Left renal pelvis (tissue), 4 donors: ENCODE measurements around the gene CPTP. TPM values are rescaled to one million over a fixed set of nuclear protein-coding genes. Genes with fewer than 3 reads are reported as not detected.

Experiments
- DNase-seq, 4 donors: peaks; one replicate each; pipeline ENCODE4 v3.0.0-alpha.2; 2013; ENCODE audit warnings: low read depth in 4 of 4, low spot score in 3 of 4
- polyA plus RNA-seq, 4 donors: library from polyadenylated mRNA; unstranded; fragments of 120-200 nt; gene quantifications; one replicate each; pipeline ENCODE4 v1.2.1, GENCODE V29; 2013; ENCODE audit not compliant: insufficient read length in 4 of 4

The CPTP gene
- polyA plus RNA-seq, 4 donors = 10.3 to 19.5 (median 13.2) TPM

DNA sequence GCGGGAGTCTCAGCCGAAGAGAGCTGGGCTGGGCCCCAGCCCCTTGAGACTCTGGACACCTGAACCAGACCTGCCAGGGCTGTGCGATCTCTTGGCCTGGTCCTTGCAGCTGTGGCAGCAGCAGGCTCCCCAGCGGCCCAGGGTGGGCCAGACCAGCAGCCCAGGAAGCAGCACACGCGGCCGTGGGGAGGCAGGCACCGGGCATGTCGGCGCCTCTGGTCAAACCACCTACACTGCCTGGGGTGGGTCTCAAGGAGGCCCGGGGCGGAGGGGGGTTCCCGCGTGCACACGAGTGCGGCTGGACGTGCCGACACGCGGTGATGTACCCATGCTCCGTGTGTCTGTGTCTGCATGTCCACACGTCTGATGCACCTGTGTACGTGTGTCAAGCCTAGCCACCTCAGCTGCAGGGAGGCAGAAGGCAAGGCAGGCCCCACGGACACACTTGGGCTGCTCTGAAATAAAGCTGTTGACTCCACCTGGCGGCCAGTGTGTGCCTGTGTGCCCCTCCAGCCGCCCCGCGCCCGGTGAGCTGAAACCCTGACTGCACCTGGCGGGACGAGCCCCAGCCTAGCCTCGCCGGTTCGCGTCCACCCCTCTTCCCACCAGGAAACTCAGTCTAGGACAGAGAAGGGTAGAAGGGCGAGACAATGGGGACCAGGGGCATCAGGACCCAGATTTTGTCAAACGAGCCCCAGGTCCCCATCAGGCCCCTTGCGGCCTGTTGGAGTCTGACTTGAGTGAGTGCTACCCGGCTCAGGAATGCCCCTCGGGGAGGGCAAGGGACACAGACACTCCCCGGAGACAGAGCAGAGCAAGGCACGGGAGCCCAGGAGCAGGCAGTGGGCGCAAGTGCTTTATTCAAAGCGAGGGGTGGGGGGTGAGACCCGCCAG, 32.8 kb upstream of the CPTP start:
- DNase-seq = peak in 2 of 4 donors; percentile 55 to 62

DNA sequence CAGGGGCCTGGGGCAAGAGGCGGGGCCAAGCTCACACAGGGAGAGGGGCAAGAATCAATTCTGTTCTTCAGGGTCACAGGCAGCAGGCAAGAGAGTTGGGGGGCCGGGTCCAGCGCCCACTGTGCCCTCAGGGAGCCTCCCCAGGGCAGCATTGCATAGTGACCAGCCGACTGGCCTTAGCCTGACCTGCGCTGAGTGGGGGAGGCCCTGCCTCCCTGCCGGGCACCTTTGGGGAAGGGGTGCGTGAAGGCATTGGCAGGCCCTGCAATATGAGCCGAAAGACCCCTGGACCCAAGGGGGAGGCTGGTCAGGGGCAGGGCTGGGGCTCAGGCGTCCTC, 32.2 kb upstream of the CPTP start:
- DNase-seq = no peak

DNA sequence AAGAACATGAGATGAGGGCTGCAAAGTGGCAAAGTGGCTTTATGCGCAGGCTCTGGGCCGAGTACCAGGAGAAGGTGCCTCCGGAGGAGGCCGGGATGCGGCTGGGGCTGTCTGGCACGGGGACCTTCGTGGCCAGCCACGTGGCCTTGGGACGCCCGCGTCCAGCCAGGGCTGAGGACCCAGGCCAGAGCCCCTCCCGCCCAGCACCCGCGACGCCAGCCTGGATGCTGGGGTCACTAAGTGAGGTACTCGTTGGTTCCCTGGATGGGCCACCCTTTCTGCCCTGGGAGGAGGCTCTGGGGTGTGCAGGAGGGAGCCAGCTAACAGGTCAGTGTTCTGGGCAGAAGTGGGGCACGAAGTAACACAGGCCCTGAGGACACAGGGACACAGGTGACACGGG, 31.8 kb upstream of the CPTP start:
- DNase-seq = no peak

DNA sequence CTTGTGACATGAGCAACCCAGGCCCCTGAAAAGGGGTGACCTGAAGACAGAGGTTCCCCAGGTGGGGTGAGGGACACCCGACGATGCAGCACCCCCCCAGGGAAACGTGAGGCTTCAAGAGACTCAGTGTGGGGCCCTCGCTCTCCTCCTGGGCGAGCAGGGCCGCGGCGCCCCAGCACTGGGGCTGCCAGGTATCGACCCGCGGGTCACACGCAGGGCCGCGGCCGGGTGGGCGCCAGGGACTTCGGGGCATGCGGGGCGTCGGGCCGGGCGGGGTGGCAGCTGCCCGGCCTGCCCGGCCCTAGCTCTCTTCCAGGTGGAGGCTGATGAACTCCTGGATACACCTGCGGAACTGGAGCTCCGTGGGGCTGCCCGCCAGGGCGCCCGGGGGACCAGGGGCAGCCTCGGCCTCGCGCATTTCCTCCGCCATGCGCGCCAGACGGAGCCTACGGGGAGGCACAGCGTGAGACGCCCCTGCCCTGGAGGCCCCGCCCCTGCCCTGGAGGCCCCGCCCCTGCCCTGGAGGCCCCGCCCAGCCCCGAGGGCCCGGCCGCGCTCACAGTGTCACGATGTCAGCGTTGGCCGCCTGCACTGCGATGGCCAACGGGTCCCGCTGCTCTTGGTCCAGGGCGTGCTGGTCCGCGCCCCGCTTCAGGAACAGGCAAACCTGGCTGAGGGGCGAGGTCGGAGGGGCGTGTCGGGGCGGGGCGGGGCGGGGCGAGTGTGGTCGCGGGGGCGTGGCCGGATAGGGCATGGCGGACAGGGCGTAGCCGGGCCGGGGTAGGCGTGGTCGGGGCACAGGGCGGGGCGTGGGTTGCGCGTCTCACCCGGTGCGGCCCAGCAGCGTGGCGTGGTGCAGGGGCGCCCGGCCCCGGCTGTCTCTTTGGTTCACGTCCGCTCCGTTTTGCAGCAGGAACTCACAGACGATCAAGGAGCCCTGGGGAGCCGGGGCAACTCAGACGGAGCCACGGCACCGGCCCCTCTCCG, 31.0 kb upstream of the CPTP start:
- no peak for DNase-seq

DNA sequence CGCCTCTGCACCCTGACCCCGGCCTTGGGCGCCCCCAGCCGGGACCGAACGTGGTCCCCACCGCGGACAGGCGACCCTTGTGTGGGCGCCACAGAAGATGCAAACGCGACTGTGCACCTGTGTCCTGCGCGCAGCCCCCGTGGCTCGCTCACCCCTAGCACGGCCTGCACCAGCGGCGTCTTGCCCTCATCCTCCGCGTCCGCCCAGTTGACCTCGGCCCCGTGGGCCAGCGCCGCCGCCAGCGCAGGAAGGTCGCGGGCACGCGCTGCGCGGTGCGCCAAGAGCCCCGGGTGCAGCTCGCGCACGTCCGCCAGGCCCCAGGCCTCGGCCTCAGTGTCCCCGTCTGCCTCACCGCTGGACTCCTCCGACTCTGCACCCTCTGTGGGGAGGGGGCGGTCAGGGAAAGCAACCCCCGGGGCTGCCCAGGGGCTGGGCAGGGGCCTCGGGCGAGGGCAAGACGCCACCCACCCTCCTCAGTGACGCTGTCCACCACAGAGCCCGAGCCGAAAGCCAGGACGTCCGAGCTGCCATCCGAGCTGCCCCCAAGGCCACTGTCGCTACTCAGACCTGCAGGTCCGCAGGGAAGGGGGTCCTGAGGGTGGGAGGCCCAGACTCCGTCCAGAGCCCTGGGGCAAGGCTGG, 30.2 kb upstream of the CPTP start:
- no peak for DNase-seq

DNA sequence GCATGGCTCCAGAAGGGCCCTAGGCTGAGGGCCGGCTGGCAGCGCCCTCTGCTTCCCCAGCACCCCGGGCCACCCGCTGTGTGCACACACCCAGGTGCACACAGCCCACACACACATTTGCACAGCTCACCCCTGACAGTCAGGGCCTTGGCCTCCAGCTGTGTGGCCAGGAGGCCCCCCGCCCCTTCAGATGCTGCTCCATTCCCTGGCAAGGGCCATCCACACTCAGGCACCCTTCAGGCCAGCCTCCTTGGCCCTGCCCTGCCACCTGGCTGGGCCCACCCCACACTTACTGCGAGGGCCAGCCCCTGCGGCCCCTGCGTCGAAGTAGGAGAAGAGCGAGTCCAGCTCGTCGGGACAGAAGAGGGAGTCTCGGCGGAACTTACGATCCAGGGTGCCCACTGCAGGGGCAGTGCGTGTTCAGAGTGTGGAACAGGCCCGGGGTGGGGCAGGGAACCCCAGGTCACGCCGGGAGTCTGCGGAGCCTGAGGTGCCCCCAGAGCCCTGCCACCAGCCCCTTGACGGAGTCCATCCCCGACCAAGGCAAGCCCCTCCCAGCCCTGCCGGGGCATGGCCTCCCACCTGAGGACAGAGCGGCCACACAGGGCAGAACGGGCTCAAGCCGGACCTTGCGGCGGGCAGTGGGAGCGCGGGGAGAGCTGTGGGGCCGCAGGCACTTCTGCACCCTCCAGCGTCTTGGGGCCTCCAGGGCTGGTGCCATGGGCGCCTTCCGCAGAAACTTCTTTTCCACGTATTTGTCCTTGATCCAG, 29.3 kb upstream of the CPTP start:
- DNase-seq = no peak

DNA sequence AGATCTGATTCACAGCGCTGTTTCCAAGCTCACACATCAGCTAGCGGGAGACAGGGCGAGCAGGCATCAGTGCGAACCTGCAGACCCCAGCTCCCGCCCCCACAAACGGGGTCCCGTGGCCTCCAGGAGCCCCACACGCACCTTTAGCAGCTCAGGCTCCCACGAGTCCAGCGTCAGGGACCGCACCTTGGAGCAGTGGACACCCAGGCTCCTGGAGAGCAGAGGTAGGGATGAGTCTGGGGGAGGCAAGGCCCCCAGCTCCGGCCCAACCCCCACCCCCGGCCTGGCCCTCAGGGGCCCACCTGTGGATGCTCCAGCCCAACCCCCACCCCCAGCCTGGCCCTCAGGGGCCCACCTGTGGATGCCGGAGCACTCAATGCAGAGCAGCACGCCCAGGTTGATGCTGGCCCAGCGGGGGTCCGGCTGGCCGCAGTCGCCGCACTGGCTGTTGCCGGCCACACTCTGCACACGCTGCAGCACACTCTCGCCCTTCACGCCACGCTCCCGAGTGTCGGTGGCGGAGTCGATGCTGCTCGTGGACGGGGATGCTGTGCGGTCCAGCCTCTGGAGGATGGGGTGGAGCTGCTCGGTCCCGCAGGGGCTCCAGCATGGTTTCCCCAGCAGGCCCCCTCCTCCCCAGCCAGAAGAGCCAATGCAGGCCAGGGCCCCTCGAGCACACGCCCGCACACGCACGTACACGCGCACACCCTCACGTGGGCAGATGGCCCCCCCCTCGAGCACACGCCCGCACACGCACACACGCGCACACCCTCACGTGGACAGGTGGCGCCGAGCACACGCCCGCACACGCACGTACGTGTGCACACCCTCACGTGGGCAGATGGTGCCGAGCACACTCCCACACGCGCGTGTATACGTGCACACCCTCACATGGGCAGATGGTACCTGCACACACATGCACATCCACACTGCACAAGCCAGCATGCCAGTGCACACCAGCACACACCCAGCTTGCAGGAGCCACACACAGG, 28.2 kb upstream of the CPTP start:
- DNase-seq = no peak

DNA sequence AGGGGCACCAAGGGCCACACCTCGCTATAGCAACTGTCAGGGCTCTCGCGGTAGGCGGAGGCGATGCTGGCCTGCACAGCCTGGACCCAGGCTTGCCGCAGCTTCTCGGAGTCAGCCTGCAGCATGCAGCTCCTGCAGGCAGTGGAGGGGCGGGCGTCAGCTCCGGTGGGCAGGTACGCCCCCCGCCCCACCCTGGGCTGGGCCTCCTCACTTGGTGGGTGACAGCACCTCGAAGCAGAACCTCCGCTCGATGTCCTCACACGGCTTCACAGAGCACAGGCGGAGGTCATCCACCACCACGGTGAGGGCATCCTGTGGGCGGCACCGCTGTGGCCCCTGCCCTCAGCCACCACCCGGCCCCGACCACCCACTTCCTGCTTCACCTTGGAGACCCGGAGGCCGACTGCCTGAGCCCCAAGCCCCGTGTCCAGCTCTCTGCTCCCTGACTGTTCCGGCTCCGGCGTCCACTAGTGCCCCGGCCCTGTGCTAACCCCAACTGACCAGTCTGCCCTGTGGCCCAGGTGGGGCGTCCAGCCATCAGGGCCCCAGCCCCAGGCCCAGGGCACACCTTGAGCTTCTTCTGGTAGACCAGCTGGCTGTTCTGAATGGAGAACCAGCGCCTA, 26.7 kb upstream of the CPTP start:
- no peak for DNase-seq

DNA sequence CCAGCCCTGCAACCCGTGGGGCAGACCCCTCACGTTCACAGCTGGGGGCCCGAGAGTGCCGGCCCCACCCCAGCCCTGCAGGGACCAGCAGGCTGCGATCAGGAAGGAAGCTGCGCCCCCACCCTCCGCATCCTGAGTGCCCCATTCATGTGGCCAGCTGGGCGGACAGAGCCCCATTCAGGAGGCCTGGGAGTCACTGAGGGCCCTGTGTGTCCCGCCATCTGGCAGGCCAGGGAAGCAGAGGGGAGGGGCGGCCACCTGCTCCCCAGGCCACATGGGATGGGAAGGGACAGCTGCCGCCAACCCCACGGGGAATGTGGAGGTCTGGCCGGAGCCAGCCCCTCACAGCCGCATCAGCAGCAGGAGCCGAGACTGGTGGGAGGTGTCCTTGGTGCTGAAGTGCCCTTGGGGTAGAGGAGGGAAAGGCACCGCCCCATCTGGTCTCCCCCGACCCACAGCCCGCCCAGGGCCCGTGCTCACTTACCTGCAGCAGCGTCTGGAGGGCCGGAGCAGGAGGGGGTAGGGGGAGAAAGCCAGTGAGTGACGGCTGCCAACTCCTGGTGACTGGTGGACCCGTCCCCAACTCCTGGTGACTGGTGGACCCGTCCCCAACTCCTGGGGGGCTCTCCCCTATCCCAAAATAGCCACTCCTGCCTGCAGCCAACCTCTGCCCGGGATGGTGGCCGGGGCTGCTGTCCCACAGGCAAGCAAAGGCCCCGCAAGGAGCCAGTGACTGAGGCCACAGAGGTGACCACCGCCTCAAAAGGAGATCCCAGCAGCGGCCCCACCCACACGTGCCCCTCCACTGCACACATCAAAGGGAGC, 25.5 kb upstream of the CPTP start:
- DNase-seq = no peak

DNA sequence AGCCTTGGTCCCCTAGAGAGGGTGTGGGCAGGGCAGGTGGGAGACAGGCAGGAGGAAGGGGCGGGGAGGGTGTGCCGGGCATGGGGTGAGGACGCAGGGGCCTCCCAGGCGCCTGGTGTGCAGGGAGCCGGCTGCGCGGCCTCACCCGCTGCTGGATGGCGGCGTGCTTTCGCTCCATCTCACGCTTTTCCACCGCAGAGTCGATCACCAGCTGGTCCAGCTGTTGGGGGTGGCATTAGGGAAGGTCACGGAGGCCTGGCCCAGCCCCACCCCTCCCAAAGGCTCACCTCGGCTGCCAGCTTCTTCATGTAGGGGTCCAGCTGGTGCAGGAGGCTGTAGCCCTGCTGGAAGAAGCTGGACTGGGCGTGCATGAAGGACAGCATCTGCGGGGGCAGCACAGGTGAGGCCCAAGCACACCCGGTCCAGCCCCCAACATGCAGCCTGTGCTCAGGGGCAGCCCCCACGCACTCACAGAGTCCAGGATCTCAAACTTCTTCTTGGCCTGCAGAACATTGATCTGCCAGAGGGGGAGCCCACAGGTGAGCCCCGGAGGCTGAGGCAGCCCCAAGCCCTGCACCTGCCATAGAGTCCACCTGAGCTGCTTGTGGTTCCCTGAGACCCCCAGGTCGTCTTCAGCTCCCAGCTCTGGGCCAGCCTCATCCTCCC, 24.8 kb upstream of the CPTP start:
- DNase-seq = no peak

DNA sequence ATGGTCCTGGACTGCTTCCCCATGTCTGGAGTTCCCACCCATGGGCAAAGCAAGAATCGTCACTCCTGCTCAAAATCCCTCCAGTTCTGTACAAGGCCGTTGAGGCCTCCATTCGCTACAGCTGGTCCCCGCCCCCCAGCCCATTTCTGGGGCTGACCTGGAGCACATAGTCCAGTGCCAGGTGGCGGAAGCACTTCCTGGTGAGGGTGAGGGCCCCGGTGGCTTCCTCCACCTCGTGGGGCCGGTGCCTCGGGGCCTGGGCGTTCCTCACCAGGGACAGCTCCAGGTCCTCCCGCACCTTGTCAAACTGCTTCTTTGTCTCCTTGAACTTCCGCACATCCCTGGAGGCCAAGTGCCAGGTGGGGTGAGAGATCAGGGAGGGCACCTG, 24.3 kb upstream of the CPTP start:
- DNase-seq = no peak

DNA sequence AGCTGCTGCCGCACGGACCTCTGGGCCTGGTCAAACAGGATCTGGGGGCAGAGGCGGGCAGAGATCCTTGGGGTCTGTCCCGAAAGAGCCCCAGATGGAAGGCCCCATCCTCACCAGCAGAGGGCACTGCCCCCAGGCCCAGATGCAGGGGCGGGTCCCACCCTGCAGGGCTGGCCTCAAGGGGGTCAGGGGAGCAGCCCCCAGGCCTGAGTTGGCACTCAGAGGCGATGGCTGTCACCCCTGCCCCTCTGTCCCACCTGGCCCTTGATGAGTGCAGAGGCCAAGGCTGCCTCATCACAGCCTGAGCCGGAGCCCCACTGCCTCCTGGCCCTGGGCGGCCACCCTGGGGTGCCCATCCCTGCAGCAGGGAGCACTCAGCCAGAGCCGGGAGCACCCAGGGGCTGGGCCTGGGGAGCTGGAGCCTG, 22.6 kb upstream of the CPTP start:
- no peak for DNase-seq

DNA sequence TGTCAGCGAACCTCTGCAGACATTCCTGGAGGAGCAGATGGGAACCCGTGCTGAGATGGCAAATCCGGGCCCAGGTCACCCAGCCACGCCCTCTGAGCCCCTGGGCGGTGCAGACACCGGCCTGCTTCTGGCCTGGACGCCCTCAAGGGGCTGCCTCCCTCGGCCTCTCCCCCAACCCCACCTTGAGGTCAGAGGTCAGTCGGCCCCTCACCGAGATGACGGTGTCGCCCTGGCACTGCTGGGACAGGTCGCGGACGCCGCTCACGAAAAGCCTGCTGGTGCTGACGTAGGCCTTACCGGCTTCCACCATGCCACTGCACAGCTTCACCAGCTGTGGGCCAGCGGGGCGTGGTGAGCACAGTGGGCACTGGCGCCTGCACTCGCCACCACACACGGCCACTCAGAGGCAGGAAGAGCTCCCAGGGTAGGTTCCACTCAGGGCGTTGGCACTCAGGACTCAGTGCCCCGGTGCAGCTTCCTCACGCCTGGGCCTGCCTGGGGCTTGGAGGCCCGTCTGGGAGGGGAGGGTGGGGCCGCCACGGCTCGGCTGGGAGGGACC, 21.6 kb upstream of the CPTP start:
- DNase-seq = no peak

DNA sequence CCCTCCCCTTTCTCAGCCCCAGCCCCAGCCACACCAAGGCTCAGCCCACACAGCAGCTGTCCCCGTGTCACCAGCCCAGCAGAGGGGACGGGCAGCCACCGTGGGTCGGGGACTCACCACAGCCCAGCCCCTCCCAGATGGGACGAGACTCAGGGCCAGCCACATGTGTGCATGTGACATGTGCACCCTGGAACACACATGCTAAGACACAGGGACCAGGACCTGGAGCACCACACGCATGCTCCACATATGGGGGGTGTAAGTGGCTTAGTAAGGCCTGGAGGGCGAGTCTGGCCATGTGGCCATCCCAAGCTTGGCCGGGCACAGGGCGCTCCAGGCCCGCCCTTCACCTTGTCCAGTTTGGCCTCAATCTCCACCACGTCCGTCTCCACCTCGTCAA, 20.9 kb upstream of the CPTP start:
- no peak for DNase-seq

DNA sequence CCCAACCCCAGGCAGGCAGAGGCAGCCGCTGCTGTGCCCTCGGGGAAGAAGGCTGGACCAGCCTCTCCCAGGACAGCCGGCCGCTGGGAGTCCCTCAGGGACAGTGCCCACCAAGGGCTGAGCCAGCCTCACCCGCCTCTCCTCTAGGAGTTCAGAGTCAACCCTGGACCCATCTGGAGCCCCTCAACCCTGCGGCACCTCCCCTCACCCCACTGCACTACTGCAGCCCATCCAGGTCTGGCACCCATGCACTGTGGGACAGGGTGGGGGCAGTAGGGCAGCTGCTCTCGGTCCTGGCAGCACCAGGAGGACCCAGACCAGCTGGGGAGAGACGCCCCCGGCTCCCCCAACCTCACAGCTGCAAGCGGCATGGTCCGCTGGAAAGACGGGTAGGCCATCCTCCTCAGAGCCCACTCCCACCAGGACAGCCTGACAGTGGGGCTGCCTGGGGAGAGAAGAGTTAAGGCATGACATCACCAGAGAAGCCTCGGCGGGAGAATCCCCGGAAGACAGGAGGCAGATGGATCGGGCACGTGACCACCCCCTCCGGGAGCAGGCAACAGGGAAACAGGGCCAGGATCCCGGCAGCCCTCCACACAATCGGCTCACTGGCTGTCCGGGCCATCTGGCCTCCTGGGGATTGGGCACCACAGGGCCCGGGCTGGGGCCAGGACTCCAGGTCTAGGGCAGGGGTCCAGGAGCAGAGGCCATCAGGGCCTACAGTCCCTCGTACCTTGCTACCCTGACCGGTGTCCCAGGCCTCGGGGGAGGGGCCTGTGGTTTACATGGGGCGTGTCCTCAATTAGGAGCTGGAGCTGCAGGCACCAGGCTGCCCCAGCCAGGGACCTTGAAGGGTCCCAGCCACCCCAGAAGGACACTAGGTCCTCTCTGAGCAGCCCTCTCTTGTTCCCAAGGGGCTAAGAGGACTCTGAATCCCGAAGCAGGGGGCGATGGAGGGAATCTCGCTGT, 20.0 kb upstream of the CPTP start:
- DNase-seq = peak in 1 of 4 donors; percentile 56
